ENCODE data around the gene STX8.

STX8 gene

DNA sequence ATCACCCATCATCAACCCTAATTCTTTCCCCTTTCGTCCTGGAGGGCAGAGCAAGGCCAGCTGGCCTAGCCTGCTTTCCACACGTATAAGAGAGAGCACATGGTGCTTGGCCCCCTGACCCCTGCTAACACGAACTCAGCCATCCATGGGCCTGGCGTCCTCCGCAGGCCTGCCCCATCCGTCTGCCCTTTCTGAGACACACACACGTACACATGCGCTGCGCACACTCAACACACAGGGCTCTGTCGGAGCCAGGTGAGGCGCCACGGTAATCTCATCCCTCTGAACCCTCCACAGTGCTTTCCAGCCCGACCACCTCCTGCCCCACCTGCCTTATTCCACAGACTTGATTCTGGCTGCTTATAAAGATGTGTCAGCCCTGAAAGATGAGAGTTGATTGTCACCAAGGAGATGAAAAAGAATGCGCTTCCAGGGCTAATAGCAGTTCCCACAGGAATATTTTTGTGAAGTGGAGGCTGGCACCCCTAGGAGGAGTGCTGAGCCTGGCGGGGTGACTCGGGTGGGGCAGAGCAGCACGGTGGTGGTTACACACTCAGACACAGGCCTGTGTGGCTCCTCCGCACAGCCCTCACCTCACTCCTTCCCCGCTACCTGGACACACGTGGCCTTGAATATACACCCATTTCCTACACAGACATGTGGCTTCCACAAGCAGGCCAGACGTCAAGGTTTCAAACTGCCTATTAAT, 326.2 kb downstream of the STX8 start:
- ATAC-seq = no peak
- TF ChIP-seq, protein P1, sequence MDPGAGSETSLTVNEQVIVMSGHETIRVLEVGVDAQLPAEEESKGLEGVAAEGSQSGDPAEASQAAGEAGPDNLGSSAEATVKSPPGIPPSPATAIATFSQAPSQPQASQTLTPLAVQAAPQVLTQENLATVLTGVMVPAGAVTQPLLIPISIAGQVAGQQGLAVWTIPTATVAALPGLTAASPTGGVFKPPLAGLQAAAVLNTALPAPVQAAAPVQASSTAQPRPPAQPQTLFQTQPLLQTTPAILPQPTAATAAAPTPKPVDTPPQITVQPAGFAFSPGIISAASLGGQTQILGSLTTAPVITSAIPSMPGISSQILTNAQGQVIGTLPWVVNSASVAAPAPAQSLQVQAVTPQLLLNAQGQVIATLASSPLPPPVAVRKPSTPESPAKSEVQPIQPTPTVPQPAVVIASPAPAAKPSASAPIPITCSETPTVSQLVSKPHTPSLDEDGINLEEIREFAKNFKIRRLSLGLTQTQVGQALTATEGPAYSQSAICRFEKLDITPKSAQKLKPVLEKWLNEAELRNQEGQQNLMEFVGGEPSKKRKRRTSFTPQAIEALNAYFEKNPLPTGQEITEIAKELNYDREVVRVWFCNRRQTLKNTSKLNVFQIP (CRISPR knock-in tag; IDR thresholded peaks at IDR 0.05; ENCODE audit: borderline replicate concordance, low read depth) = no peak
- no peak for TF ChIP-seq GLIS3 (CRISPR knock-in tag; IDR thresholded peaks at IDR 0.05)
- TF ChIP-seq CSDC2 (CRISPR knock-in tag; IDR thresholded peaks at IDR 0.05) = no peak
- no peak for TF ChIP-seq ZNF565 (CRISPR knock-in tag; conservative IDR thresholded peaks at IDR 0.05; ENCODE audit: low read depth)
- TF ChIP-seq RARB (CRISPR knock-in tag; IDR thresholded peaks at IDR 0.05) = no peak
- TF ChIP-seq, protein P2, sequence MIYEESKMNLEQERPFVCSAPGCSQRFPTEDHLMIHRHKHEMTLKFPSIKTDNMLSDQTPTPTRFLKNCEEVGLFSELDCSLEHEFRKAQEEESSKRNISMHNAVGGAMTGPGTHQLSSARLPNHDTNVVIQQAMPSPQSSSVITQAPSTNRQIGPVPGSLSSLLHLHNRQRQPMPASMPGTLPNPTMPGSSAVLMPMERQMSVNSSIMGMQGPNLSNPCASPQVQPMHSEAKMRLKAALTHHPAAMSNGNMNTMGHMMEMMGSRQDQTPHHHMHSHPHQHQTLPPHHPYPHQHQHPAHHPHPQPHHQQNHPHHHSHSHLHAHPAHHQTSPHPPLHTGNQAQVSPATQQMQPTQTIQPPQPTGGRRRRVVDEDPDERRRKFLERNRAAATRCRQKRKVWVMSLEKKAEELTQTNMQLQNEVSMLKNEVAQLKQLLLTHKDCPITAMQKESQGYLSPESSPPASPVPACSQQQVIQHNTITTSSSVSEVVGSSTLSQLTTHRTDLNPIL (CRISPR knock-in tag; IDR thresholded peaks at IDR 0.05; ENCODE audit: low read depth) = no peak
- TF ChIP-seq TSHZ2 (CRISPR knock-in tag; IDR thresholded peaks at IDR 0.05) = no peak
- TF ChIP-seq TCF4 (CRISPR knock-in tag; IDR thresholded peaks at IDR 0.05; ENCODE audit: borderline replicate concordance) = no peak
- TF ChIP-seq, protein P3, sequence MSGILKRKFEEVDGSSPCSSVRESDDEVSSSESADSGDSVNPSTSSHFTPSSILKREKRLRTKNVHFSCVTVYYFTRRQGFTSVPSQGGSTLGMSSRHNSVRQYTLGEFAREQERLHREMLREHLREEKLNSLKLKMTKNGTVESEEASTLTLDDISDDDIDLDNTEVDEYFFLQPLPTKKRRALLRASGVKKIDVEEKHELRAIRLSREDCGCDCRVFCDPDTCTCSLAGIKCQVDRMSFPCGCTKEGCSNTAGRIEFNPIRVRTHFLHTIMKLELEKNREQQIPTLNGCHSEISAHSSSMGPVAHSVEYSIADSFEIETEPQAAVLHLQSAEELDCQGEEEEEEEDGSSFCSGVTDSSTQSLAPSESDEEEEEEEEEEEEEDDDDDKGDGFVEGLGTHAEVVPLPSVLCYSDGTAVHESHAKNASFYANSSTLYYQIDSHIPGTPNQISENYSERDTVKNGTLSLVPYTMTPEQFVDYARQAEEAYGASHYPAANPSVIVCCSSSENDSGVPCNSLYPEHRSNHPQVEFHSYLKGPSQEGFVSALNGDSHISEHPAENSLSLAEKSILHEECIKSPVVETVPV (CRISPR knock-in tag; IDR thresholded peaks at IDR 0.05) = no peak

DNA sequence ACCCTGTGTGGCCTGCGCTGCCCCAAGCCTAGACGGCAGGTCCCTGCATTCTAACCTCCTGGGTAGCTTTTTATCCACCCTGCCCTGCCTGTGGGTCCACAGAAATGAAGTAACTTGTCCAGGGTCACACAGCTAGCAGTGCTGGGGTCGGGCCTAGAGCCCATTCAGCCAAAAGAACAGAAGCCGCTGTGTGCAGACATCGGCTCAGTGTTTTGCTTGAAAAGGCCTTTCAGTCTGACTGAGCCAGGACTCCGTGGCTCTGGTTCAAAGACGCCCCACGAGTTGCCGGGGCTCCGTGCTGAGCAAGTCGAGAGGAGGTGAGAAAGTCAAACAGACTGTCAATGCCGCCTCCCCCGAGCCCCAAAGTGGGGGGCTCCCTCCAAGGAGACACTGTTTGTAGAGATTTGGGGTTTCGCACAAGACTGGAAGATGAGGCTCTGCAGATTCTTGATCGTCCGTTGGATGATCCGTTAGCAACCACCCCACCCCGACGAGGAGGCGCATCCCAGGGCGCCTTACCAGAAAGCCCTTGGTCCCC, 328.1 kb downstream of the STX8 start:
- TF ChIP-seq ZFP30 (CRISPR knock-in tag; IDR thresholded peaks at IDR 0.05) = no peak
- no peak for TF ChIP-seq TCF4 (CRISPR knock-in tag; IDR thresholded peaks at IDR 0.05; ENCODE audit: borderline replicate concordance)
- no peak for ATAC-seq

- no peak for ATAC-seq
- TF ChIP-seq PATZ1 (CRISPR knock-in tag; IDR thresholded peaks at IDR 0.05; ENCODE audit: borderline replicate concordance) = no peak
- TF ChIP-seq, protein P1 (CRISPR knock-in tag; IDR thresholded peaks at IDR 0.05; ENCODE audit: borderline replicate concordance, low read depth) = no peak
- TF ChIP-seq ZC3H10 (CRISPR knock-in tag; IDR thresholded peaks at IDR 0.05) = no peak
- no peak for TF ChIP-seq ISL1 (CRISPR knock-in tag; IDR thresholded peaks at IDR 0.05)
- no peak for TF ChIP-seq ZFP30 (CRISPR knock-in tag; IDR thresholded peaks at IDR 0.05)
- TF ChIP-seq, protein P2 (CRISPR knock-in tag; IDR thresholded peaks at IDR 0.05; ENCODE audit: low read depth) = no peak
These were observed 331.3 kb downstream of the STX8 start for GRCh38 chr17:9244066-9245052.
